WERI-Rb-1 (cell line): ENCODE results near the gene OAS3.

Experiments used
- DNase-seq: peaks from one replicate; pipeline ENCODE4 v3.0.0-alpha.2; 2020
- H3K27ac ChIP-seq: fragments of 250-450 bp; sonication (Bioruptor Pico); 2 replicates; pipeline ENCODE4 v1.5.1; 2020; ENCODE audit warnings: mild to moderate bottlenecking, moderate library complexity
- H3K27me3 ChIP-seq: fragments of 250-450 bp; sonication (Bioruptor Pico); 2 replicates; pipeline ENCODE4 v1.5.1; 2021; ENCODE audit warnings: mild to moderate bottlenecking, low read depth, moderate library complexity; ENCODE audit not compliant: insufficient read depth, severe bottlenecking
- H3K36me3 ChIP-seq: fragments of 250-450 bp; sonication (Bioruptor Pico); 2 replicates; pipeline ENCODE4 v1.5.1; 2020; ENCODE audit warnings: mild to moderate bottlenecking, moderate library complexity
- H3K4me3 ChIP-seq: 2 replicates; pipeline ENCODE4 v1.5.1; 2011; ENCODE audit warnings: low read depth, mild to moderate bottlenecking, control low read depth, low read length
- H3K9me3 ChIP-seq: fragments of 250-450 bp; sonication (Bioruptor Pico); 2 replicates; pipeline ENCODE4 v1.5.1; 2021; ENCODE audit warnings: mild to moderate bottlenecking, moderate library complexity; ENCODE audit not compliant: severe bottlenecking
- CTCF ChIP-seq: IDR thresholded peaks from 2 replicates; pipeline ENCODE4 v1.5.1; 2011; ENCODE audit warnings: low read depth, mild to moderate bottlenecking, control low read depth, inconsistent platforms, low read length

OAS3 gene

GRCh38 chr12:112942572-112942971 lies 4.3 kb downstream of the OAS3 start:
- TF ChIP-seq CTCF, result no peak
- no peaks in the 10 kb centered on the region for H3K9me3 ChIP-seq
- DNase-seq, result no peak
- no peak overlapping the region for H3K4me3 ChIP-seq
- H3K27me3 ChIP-seq, result peaks cover 70% of the 10 kb centered on the region
- H3K27ac ChIP-seq, result no peak overlapping the region
- no peaks in the 10 kb centered on the region for H3K36me3 ChIP-seq

- TF ChIP-seq CTCF, result no peak
- Histone ChIP-seq H3K27ac (no peak overlapping the region), H3K9me3 (no peaks in the 10 kb centered on the region), H3K27me3 (peaks cover 61% of the 10 kb centered on the region), H3K36me3 (no peaks in the 10 kb centered on the region), H3K4me3 (no peak overlapping the region)
- no peak for DNase-seq
Measured at GRCh38 chr12:112944024-112944690, 5.9 kb downstream of the OAS3 start.

DNA sequence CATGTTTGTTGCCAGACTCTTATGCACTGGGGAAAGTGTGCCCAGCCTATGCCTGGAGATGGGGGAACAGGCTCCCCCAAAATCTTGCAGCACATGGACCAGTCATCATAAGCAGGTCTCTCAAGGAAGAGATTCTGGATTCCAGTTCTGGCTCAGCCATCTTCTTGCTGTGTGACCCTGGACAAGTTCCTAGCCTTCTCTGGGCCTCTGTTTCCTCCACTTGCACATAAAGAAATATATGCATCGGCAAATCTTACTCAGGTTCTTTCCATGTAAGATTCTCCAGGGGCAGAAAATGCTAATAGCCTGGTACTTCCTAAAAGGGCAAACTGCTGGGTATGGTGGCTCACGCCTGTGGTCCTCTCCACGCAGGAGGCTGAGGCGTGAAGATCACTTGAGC lies 7.2 kb downstream of the OAS3 start:
- no peaks in the 10 kb centered on the region for H3K36me3 ChIP-seq

DNA sequence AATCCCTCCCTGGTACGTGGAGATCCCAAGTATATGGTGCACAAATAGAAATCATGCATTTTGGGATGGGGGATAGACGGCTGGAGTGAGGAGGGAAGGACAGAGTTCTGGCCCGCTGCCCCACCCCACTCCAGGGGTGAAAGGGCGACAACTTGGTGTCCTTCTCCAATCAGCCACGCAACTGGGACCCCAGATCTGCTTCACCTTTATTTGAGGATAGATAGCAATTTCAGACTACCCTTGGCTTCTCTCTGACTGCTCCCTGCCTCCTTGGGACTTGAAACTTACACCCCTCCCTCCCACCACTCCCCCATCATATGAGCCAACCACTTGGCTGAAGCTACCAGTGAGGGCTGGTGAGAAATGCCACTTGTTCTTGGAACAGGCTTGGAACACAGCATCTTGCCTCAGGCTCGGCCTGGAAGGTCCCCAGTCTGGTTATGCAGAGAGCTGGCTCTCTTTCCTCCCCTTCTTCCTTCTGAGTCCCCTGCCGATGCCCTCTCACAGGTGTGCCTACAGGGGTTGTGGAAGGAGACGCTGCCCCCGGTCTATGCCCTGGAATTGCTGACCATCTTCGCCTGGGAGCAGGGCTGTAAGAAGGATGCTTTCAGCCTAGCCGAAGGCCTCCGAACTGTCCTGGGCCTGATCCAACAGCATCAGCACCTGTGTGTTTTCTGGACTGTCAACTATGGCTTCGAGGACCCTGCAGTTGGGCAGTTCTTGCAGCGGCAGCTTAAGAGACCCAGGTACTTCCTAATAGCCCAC lies 8.1 kb downstream of the OAS3 start:
- H3K9me3 ChIP-seq, result no peaks in the 10 kb centered on the region
- no peak for TF ChIP-seq CTCF
- peaks cover 63% of the 10 kb centered on the region for H3K27me3 ChIP-seq
- no peaks in the 10 kb centered on the region for H3K36me3 ChIP-seq
- H3K27ac ChIP-seq, result no peak overlapping the region
- DNase-seq, result no peak
- no peak overlapping the region for H3K4me3 ChIP-seq

More for the DNA sequence above, 7.2 kb downstream of the OAS3 start:
- no peaks in the 10 kb centered on the region for H3K9me3 ChIP-seq
- H3K27ac ChIP-seq, result no peak overlapping the region
- no peak overlapping the region for H3K4me3 ChIP-seq
- no peak for DNase-seq
- no peak for TF ChIP-seq CTCF
- peaks cover 59% of the 10 kb centered on the region for H3K27me3 ChIP-seq

DNA sequence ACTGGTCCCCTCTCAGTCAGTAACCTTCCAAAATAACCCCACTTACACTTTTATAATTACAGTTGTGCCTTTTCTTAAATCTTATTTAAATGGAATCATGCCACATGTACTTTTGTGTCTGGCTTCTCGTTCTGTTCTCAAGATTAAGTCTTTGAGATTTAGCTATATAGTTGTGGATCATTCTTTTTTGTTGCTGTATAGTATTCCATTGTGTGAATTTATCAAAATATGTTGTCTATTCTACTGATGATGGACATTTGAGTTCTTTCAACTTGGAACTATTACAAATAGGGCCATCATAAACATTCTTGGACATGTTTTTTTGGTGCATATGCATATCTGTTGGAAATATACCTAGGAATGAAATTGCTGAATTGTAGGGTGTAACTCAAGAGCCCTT lies 9.0 kb downstream of the OAS3 start:
- no peak for TF ChIP-seq CTCF
- Histone ChIP-seq H3K4me3 (no peak overlapping the region), H3K27me3 (peaks cover 54% of the 10 kb centered on the region), H3K36me3 (no peaks in the 10 kb centered on the region), H3K9me3 (no peaks in the 10 kb centered on the region), H3K27ac (no peak overlapping the region)
- DNase-seq, result no peak
